Calu3 (cell line): ENCODE results near the gene DNAH6. TPM values are rescaled to one million over a fixed set of nuclear protein-coding genes. Genes with fewer than 3 reads are reported as not detected.

Experiments
- BruUV-seq: library from RNA; stranded (reverse); fragments of 400-500 nt; replicated peaks from 2 replicates; lab custom pipeline; 2021; lab: Mats Ljungman, UMichigan
- CTCF ChIA-PET: fragments of 300-600 bp; sonication (Branson Sonifier 250); formaldehyde crosslinking; loops from one replicate; lab custom pipeline; 2022; ENCODE audit warnings: antibody characterized with exemption; lab: Charles Lee
- DNase-seq: peaks from one replicate; pipeline ENCODE4 v3.0.0; 2022
- H3K27ac Mint-ChIP-seq: one replicate; pipeline ENCODE4 v1.8.0; 2022; ENCODE audit warnings: mixed read lengths; ENCODE audit not compliant: unreplicated experiment
- H3K27me3 Mint-ChIP-seq: one replicate; pipeline ENCODE4 v1.8.0; 2022; ENCODE audit warnings: mixed read lengths; ENCODE audit not compliant: unreplicated experiment
- H3K36me3 Mint-ChIP-seq: one replicate; pipeline ENCODE4 v1.8.0; 2022; ENCODE audit warnings: mild to moderate bottlenecking, moderate library complexity, mixed read lengths; ENCODE audit not compliant: insufficient read depth, unreplicated experiment
- H3K4me1 Mint-ChIP-seq: one replicate; pipeline ENCODE4 v1.8.0; 2022; ENCODE audit warnings: mild to moderate bottlenecking, low read depth, mixed read lengths; ENCODE audit not compliant: unreplicated experiment
- H3K4me3 Mint-ChIP-seq: one replicate; pipeline ENCODE4 v1.8.0; 2022; ENCODE audit warnings: mild to moderate bottlenecking, low read depth, moderate library complexity, mixed read lengths; ENCODE audit not compliant: unreplicated experiment
- H3K9me3 Mint-ChIP-seq: one replicate; pipeline ENCODE4 v1.8.0; 2022; ENCODE audit warnings: low read depth, mixed read lengths; ENCODE audit not compliant: unreplicated experiment
- intact Hi-C: fragments of 100-400 bp; cut with micrococcal nuclease; formaldehyde crosslinking; loops from one replicate; pipeline ENCODE4 v1.10.0; 2022; ENCODE audit not compliant: unreplicated experiment
- total RNA-seq: library from RNA; stranded (reverse); gene quantifications from 2 replicates; pipeline ENCODE4 v1.2.3, GENCODE V29; 2022
- TF ChIP-seq, protein P1 (sequence below): fragments of 200-600 bp; IDR thresholded peaks from one replicate; pipeline ENCODE4 v1.8.0; 2022; ENCODE audit warnings: antibody characterized with exemption; ENCODE audit not compliant: unreplicated experiment

DNAH6 gene
- total RNA-seq, 1 experiment from 2014 or later, result 1.3 TPM

DNA sequence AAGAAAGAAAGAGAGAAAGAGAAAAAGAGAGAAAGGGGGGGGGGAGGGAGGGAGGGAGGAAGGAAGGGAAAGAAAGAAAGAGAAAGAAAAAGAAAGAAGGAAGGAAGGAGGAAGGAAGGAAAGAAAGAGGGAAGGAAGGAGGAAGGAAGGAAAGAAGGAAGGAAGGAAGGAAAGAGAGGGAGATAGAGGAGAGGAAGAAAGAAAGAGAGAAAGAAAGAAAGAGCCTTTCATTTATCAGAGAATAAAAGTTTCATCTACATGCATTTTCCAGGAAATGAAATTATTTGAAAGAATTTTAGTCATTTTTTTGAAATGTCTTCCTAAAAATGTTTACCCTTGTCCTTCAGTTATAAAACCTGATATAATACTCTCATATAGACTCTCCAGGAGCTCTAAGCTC lies 192.1 kb downstream of the DNAH6 start:
- no peaks in the 10 kb centered on the region for H3K4me1 Mint-ChIP-seq
- no peak overlapping the region for H3K4me3 Mint-ChIP-seq
- intact Hi-C loops, result no loop called here
- no peaks in the 10 kb centered on the region for H3K27me3 Mint-ChIP-seq
- no peaks in the 10 kb centered on the region for H3K36me3 Mint-ChIP-seq
- H3K27ac Mint-ChIP-seq, result no peak overlapping the region
- DNase-seq, result no peak
- TF ChIP-seq, protein P1, sequence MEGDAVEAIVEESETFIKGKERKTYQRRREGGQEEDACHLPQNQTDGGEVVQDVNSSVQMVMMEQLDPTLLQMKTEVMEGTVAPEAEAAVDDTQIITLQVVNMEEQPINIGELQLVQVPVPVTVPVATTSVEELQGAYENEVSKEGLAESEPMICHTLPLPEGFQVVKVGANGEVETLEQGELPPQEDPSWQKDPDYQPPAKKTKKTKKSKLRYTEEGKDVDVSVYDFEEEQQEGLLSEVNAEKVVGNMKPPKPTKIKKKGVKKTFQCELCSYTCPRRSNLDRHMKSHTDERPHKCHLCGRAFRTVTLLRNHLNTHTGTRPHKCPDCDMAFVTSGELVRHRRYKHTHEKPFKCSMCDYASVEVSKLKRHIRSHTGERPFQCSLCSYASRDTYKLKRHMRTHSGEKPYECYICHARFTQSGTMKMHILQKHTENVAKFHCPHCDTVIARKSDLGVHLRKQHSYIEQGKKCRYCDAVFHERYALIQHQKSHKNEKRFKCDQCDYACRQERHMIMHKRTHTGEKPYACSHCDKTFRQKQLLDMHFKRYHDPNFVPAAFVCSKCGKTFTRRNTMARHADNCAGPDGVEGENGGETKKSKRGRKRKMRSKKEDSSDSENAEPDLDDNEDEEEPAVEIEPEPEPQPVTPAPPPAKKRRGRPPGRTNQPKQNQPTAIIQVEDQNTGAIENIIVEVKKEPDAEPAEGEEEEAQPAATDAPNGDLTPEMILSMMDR, result no peak
- BruUV-seq, result no TSS peak
- CTCF ChIA-PET, result no interaction called here
- H3K9me3 Mint-ChIP-seq, result no peaks in the 10 kb centered on the region

DNA sequence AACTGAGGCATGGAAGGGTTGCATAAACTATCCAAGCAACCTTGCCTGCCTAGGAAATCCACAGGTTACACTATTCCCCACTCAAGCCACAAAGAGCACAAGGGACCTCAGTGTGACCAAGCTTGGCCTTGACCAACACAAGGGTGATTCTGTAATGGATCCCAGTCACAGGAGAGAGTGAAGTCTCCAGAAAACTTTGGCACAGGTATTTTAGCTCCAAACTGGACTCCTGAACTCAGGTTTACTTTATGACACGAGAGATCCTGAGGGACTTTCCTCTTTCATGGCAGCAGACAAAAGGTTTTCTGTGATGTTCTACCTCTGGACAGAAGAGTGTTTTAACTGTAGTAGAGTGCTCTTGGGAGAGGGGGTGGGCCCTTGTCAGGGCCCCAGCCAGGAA lies 195.4 kb downstream of the DNAH6 start:
- no peaks in the 10 kb centered on the region for H3K4me1 Mint-ChIP-seq
- no peaks in the 10 kb centered on the region for H3K27me3 Mint-ChIP-seq
- TF ChIP-seq, protein P1, result no peak
- H3K4me3 Mint-ChIP-seq, result no peak overlapping the region
- no peaks in the 10 kb centered on the region for H3K9me3 Mint-ChIP-seq
- no peaks in the 10 kb centered on the region for H3K36me3 Mint-ChIP-seq
- DNase-seq, result no peak
- intact Hi-C loops, result no loop called here
- CTCF ChIA-PET, result no interaction called here
- H3K27ac Mint-ChIP-seq, result no peak overlapping the region
- BruUV-seq, result no TSS peak

DNA sequence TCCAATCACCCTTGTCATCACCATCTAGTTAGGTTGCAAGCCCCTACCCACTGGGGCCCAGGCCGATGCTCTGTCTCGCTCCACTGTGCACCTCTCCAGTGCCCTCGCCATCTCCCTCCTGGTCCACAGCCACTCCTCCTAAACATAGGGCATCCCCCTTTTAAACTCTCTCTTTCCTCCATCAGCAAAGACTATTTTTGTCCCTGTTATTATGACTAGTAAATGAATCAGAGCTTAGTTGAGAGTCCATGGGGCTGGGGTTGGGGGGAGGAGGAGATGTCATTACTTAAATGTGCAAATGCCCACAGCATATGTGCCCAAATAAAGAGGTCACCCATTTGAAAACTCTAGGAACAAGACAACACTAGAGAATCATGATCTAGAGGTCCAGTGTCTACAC lies 197.1 kb downstream of the DNAH6 start:
- Mint-ChIP-seq H3K36me3 (no peaks in the 10 kb centered on the region), H3K27me3 (peaks cover 12% of the 10 kb centered on the region), H3K4me1 (no peaks in the 10 kb centered on the region), H3K27ac (no peak overlapping the region), H3K9me3 (no peaks in the 10 kb centered on the region), H3K4me3 (no peak overlapping the region)
- CTCF ChIA-PET, result no interaction called here
- TF ChIP-seq, protein P1, result no peak
- no peak for DNase-seq
- BruUV-seq, result no TSS peak
- intact Hi-C loops, result no loop called here

DNA sequence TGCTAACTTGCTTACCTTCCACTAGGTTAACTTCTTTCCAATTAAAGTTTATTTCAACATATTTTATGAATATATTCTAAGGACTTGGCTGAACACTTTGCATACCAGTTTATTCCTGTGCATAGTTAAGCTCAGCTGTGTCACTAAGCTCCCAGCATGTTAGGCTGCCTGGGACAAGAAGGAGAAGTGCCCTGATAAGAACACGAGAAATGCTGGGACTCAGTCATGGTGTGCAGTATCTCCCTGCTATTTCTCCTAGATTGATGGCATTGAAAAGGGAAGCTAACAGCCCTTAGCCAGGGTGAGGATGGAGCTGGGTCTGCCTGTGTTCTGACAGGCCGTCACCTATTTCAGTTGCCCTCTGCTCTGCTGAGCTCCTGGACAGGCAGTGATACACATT lies 200.3 kb downstream of the DNAH6 start:
- no peak overlapping the region for H3K4me3 Mint-ChIP-seq
- no peak for DNase-seq
- TF ChIP-seq, protein P1, result no peak
- H3K9me3 Mint-ChIP-seq, result no peaks in the 10 kb centered on the region
- no peaks in the 10 kb centered on the region for H3K4me1 Mint-ChIP-seq
- intact Hi-C loops, result no loop called here
- no TSS peak for BruUV-seq
- CTCF ChIA-PET, result no interaction called here
- no peaks in the 10 kb centered on the region for H3K36me3 Mint-ChIP-seq
- peaks cover 13% of the 10 kb centered on the region for H3K27me3 Mint-ChIP-seq
- H3K27ac Mint-ChIP-seq, result no peak overlapping the region

DNA sequence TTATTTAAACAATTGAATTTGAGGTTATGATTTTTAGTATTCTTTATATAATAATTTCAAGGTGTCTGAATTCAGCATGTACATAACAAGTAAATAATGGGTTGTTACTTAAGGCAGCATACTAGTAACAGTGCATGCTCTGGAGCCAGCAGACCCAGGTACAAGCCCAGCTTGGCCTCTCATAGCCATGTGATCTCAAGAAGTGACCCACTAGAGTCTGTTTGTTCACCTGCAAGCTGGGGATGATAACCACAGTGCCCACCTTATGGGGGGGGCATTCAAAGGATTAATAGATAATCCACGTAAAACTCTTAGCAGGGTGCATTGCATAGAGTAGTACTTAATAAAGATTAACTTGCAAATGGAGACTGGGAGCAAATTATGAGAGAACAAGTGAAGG lies 201.0 kb downstream of the DNAH6 start:
- no peaks in the 10 kb centered on the region for H3K9me3 Mint-ChIP-seq
- CTCF ChIA-PET, result no interaction called here

More for the DNA sequence above, 201.0 kb downstream of the DNAH6 start:
- Mint-ChIP-seq H3K4me1 (no peaks in the 10 kb centered on the region), H3K36me3 (no peaks in the 10 kb centered on the region), H3K4me3 (no peak overlapping the region), H3K27ac (no peak overlapping the region), H3K27me3 (peaks cover 13% of the 10 kb centered on the region)
- intact Hi-C loops, result no loop called here
- TF ChIP-seq, protein P1, result no peak
- BruUV-seq, result no TSS peak
- no peak for DNase-seq
